IMR-90 (cell line): ENCODE measurements around the gene ELL. TPM values are rescaled to one million over a fixed set of nuclear protein-coding genes. Genes with fewer than 3 reads are reported as not detected.

ENCODE experiments used
- ATAC-seq: fragments of 200-7000 bp; cut with Tn5 transposase; 2 replicates; pipeline ENCODE4 v1.9.1; 2020; ENCODE audit warnings: low read depth, mild to moderate bottlenecking, moderate library complexity
- BruUV-seq: library from RNA; stranded (reverse); fragments of 400-500 nt; replicated peaks from 2 replicates; lab custom pipeline; 2021; lab: Mats Ljungman, UMichigan
- CTCF ChIA-PET: fragments of 300-600 bp; formaldehyde crosslinking; extraction: SDS; loops from one replicate; lab custom pipeline; 2021; ENCODE audit warnings: antibody characterized with exemption; lab: Yijun Ruan, JAX
- POLR2A ChIA-PET: fragments of 300-600 bp; sonication (Branson Sonifier 250); formaldehyde crosslinking; loops from one replicate; lab custom pipeline; 2022; ENCODE audit warnings: antibody characterized with exemption; ENCODE audit not compliant: unreplicated experiment; lab: Charles Lee
- DNase-seq: peaks from one replicate; pipeline ENCODE4 v3.0.0; 2013
- H2AFZ ChIP-seq: replicated peaks from 2 replicates; pipeline ENCODE3; 2013; ENCODE audit warnings: low read length, mild to moderate bottlenecking; ENCODE audit not compliant: poor library complexity
- H2AK5ac ChIP-seq: 2 replicates; pipeline ENCODE4 v1.6.1; 2013; ENCODE audit warnings: low read depth, low read length, inconsistent platforms
- H2AK9ac ChIP-seq: replicated peaks from 2 replicates; pipeline ENCODE3; 2013; ENCODE audit warnings: mild to moderate bottlenecking, low read depth, low read length, moderate library complexity; ENCODE audit not compliant: poor library complexity
- H2BK120ac ChIP-seq: 2 replicates; pipeline ENCODE4 v1.6.1; 2013; ENCODE audit warnings: low read depth, low read length, inconsistent platforms
- H2BK15ac ChIP-seq: 3 replicates; pipeline ENCODE4 v1.6.1; 2013; ENCODE audit warnings: low read depth, low read length, inconsistent platforms
- H2BK20ac ChIP-seq: 2 replicates; pipeline ENCODE4 v1.6.1; 2013; ENCODE audit warnings: low read depth, mild to moderate bottlenecking, inconsistent platforms, low read length, moderate library complexity
- H2BK5ac ChIP-seq: 2 replicates; pipeline ENCODE4 v1.6.1; 2013; ENCODE audit warnings: mild to moderate bottlenecking, low read depth, low read length, inconsistent platforms; ENCODE audit not compliant: poor library complexity, severe bottlenecking
- H3K14ac ChIP-seq: replicated peaks from 2 replicates; pipeline ENCODE4 v1.6.1; 2013; ENCODE audit warnings: low read depth, low read length, inconsistent platforms
- H3K18ac ChIP-seq: 2 replicates; pipeline ENCODE4 v1.6.1; 2013; ENCODE audit warnings: low read depth, low read length, control low read depth
- H3K23ac ChIP-seq: 2 replicates; pipeline ENCODE4 v1.6.1; 2013; ENCODE audit warnings: low read depth, low read length, inconsistent platforms
- H3K27ac ChIP-seq: 2 replicates; pipeline ENCODE4 v1.5.1; 2013; ENCODE audit warnings: mild to moderate bottlenecking, control low read depth, low read length; ENCODE audit not compliant: insufficient read depth
- H3K27me3 ChIP-seq: 2 replicates; pipeline ENCODE4 v1.6.1; 2013; ENCODE audit warnings: low read length; ENCODE audit not compliant: control insufficient read depth, insufficient read depth
- H3K36me3 ChIP-seq: 2 replicates; pipeline ENCODE4 v1.6.1; 2013; ENCODE audit warnings: low read length, mixed read lengths; ENCODE audit not compliant: control insufficient read depth, insufficient read depth
- H3K4ac ChIP-seq: 2 replicates; pipeline ENCODE4 v1.6.1; 2013; ENCODE audit warnings: low read depth, low read length, inconsistent platforms
- H3K4me1 ChIP-seq: 2 replicates; pipeline ENCODE4 v1.6.1; 2013; ENCODE audit warnings: low read length, mixed read lengths; ENCODE audit not compliant: control insufficient read depth, insufficient read depth
- H3K4me2 ChIP-seq: 2 replicates; pipeline ENCODE4 v1.6.1; 2013; ENCODE audit warnings: low read depth, mild to moderate bottlenecking, control low read depth, low read length, moderate library complexity
- H3K4me3 ChIP-seq: 2 replicates; pipeline ENCODE4 v1.5.1; 2013; ENCODE audit warnings: low read depth, mild to moderate bottlenecking, control low read depth, low read length, moderate library complexity; ENCODE audit not compliant: insufficient read depth
- H3K56ac ChIP-seq: 2 replicates; pipeline ENCODE4 v1.6.1; 2013; ENCODE audit warnings: low read length, inconsistent platforms; ENCODE audit not compliant: insufficient read depth; ENCODE audit errors: extremely low read depth
- H3K79me1 ChIP-seq, 2 experiments: 2 replicates each; pipeline ENCODE4 v1.6.1; 2013; ENCODE audit warnings: low read length in 2 of 2, inconsistent platforms in 1 of 2, low read depth in 1 of 2
- H3K9ac ChIP-seq: 2 replicates; pipeline ENCODE4 v1.6.1; 2013; ENCODE audit warnings: low read depth, low read length, control low read depth
- H3K9me1 ChIP-seq: 2 replicates; pipeline ENCODE4 v1.6.1; 2013; ENCODE audit warnings: low read length, inconsistent platforms; ENCODE audit not compliant: insufficient read depth
- H3K9me3 ChIP-seq: 2 replicates; pipeline ENCODE4 v1.6.1; 2013; ENCODE audit warnings: low read length; ENCODE audit not compliant: control insufficient read depth, insufficient read depth
- H4K20me1 ChIP-seq: 2 replicates; pipeline ENCODE4 v1.6.1; 2013; ENCODE audit warnings: low read length, inconsistent platforms; ENCODE audit not compliant: insufficient read depth
- H4K5ac ChIP-seq: 2 replicates; pipeline ENCODE4 v1.6.1; 2013; ENCODE audit warnings: mild to moderate bottlenecking, low read depth, low read length, control low read depth
- H4K8ac ChIP-seq, 2 experiments: 2 replicates each; pipeline ENCODE4 v1.6.1; 2013; ENCODE audit warnings: low read depth in 2 of 2, low read length in 2 of 2, control low read depth in 1 of 2, inconsistent platforms in 1 of 2
- H4K91ac ChIP-seq: 2 replicates; pipeline ENCODE4 v1.6.1; 2013; ENCODE audit warnings: low read depth, low read length, inconsistent platforms; ENCODE audit not compliant: insufficient read depth
- CEBPB ChIP-seq: IDR thresholded peaks from 2 replicates; pipeline ENCODE4 v1.6.1; 2012; ENCODE audit warnings: low read depth, low read length, improper control_type of control experiment
- CHD1 ChIP-seq: IDR thresholded peaks from 2 replicates; pipeline ENCODE4 v1.6.1; 2012; ENCODE audit warnings: low read depth, low read length, improper control_type of control experiment
- FOS ChIP-seq: fragments of 150-350 bp; IDR thresholded peaks from 2 replicates; pipeline ENCODE4 v1.6.1; 2016; ENCODE audit warnings: low read depth, low read length
- MAZ ChIP-seq: IDR thresholded peaks from 2 replicates; pipeline ENCODE4 v1.6.1; 2012; ENCODE audit warnings: low read depth, mild to moderate bottlenecking, low read length, improper control_type of control experiment, moderate library complexity, borderline replicate concordance
- NFE2L2 ChIP-seq: fragments of 150-350 bp; IDR thresholded peaks from 2 replicates; pipeline ENCODE4 v1.6.1; 2016; ENCODE audit warnings: low read depth, mild to moderate bottlenecking, low read length
- WGBS, 2 experiments: methylation state at CpG; one replicate each; pipeline versions ENCODE4 v1.1.5 to v1.1.7; 2013; ENCODE audit warnings: missing lambda C conversion rate in 2 of 2; ENCODE audit not compliant: insufficient read length in 1 of 2; ENCODE audit errors: extremely low coverage in 2 of 2; 5-methylcytosine and 5-hydroxymethylcytosine counted together
- dilution Hi-C: fragments of 300-500 bp; cut with HindIII; formaldehyde crosslinking; loops from one replicate; pipeline ENCODE4 v1.14.3; 2018; ENCODE audit warnings: low sequenced_read_pairs; ENCODE audit not compliant: unreplicated experiment
- in situ Hi-C: fragments of 300-500 bp; cut with MboI; formaldehyde crosslinking; loops from 3 replicates; pipeline ENCODE4 v1.14.3; 2019; ENCODE audit warnings: low sequenced_read_pairs, inconsistent platforms, mixed read lengths
- intact Hi-C: fragments of 100-400 bp; cut with micrococcal nuclease; formaldehyde crosslinking; loops from 2 replicates; pipeline ENCODE4 v1.10.0; 2022
- polyA plus RNA-seq, 3 experiments: library from polyadenylated mRNA; depleted of rRNA; stranded (reverse); fragments of >200 nt; gene quantifications; 2 replicates each; pipeline ENCODE4 v1.2.3, GENCODE V29; 2012; ENCODE audit warnings: low replicate concordance in 1 of 3
- total RNA-seq: library from RNA; depleted of rRNA; stranded (reverse); fragments of >200 nt; gene quantifications from 2 replicates; pipeline ENCODE4 v1.2.3, GENCODE V29; 2012
- TF ChIP-seq, protein P1 (sequence below): conservative IDR thresholded peaks from 2 replicates; pipeline ENCODE4 v1.5.1; 2012; ENCODE audit warnings: mild to moderate bottlenecking, low read depth, low read length, improper control_type of control experiment

The ELL gene
- total and polyA plus RNA-seq, 2 of the 4 experiments (the other 2 are of a cell fraction), result 6.3 to 13.1 TPM

DNA sequence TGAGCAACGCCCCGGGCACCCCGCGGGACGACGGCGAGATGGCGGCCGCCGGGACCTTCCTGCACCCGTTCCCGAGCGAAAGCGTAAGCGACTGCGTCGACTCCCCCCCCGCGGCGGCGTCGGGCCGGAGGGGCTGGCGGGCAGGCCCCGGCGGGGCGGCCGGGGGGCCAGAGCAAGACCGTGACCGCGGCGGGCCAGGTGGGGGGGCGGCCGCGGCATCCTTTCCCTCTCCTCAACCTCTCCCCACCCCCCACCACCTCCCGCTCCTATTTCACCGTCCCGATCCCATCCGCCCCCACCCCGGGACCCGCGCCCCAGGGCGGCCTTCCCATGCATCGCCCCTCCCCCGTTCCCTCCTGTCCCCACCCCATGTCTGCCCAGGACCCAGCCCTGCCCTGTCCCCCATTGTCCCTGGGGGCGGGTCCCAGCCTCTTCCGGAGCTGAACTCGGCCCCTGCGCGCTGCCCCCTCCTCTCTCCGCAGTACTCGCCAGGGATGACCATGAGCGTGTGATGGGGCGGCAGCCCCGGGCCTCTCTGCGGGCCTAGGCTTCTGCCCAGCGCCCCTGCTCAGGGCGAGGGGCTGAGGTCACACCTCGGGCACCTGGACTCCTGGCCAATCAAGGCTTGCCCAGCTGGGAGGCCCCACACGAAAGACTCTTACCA, 88.0 kb downstream of the ELL start:
- no peaks in the 10 kb centered on the region for H3K27me3 ChIP-seq
- no peak overlapping the region for H3K4me3 ChIP-seq
- H2BK120ac ChIP-seq, result no peak overlapping the region
- peaks cover 28% of the 10 kb centered on the region for H4K20me1 ChIP-seq
- no peak overlapping the region for H3K4ac ChIP-seq
- no peak overlapping the region for H3K4me2 ChIP-seq
- in situ Hi-C loops, result no loop called here
- no peak overlapping the region for H4K5ac ChIP-seq
- H3K36me3 ChIP-seq, result peaks cover 13% of the 10 kb centered on the region; the same call in 1 of the 2 replicates
- no peak overlapping the region for H3K23ac ChIP-seq
- H3K9me3 ChIP-seq, result no peaks in the 10 kb centered on the region
- H2BK5ac ChIP-seq, result no peak overlapping the region
- peaks cover 7 to 31% of the 10 kb centered on the region in 2 experiments; a peak in 2 of 4 replicates for H3K79me1 ChIP-seq
- intact Hi-C loops, result no loop called here
- DNase-seq, result no peak
- BruUV-seq, result TSS peak; percentile 44
- no peak overlapping the region for H3K9ac ChIP-seq
- no peak overlapping the region for H2AK9ac ChIP-seq
- POLR2A ChIA-PET, result no interaction called here
- no peak for TF ChIP-seq NFE2L2
- TF ChIP-seq, protein P1, sequence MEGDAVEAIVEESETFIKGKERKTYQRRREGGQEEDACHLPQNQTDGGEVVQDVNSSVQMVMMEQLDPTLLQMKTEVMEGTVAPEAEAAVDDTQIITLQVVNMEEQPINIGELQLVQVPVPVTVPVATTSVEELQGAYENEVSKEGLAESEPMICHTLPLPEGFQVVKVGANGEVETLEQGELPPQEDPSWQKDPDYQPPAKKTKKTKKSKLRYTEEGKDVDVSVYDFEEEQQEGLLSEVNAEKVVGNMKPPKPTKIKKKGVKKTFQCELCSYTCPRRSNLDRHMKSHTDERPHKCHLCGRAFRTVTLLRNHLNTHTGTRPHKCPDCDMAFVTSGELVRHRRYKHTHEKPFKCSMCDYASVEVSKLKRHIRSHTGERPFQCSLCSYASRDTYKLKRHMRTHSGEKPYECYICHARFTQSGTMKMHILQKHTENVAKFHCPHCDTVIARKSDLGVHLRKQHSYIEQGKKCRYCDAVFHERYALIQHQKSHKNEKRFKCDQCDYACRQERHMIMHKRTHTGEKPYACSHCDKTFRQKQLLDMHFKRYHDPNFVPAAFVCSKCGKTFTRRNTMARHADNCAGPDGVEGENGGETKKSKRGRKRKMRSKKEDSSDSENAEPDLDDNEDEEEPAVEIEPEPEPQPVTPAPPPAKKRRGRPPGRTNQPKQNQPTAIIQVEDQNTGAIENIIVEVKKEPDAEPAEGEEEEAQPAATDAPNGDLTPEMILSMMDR, result no peak
- TF ChIP-seq CEBPB, result no peak
- TF ChIP-seq MAZ, result no peak
- no peak for TF ChIP-seq CHD1
- TF ChIP-seq FOS, result no peak
- H2AK5ac ChIP-seq, result peak overlapping the region; percentile 39; the same call in 1 of the 2 replicates
- no peak overlapping the region for H4K91ac ChIP-seq
- H3K56ac ChIP-seq, result no peak overlapping the region
- no peak overlapping the region for H3K18ac ChIP-seq
- peak overlapping the region; percentile 51 for H2AFZ ChIP-seq
- no peak overlapping the region for H3K14ac ChIP-seq
- dilution Hi-C loops, result no loop called here
- CTCF ChIA-PET, result no interaction called here
- no peak overlapping the region for H2BK20ac ChIP-seq
- H3K4me1 ChIP-seq, result peaks cover 20% of the 10 kb centered on the region
- no peak for ATAC-seq
- H4K8ac ChIP-seq, result no peak overlapping the region
- H3K9me1 ChIP-seq, result peaks cover 3% of the 10 kb centered on the region; the same call in 1 of the 2 replicates
- no peak overlapping the region for H3K27ac ChIP-seq
- no peak overlapping the region for H2BK15ac ChIP-seq
- 31% methylated on average over 13 of the region's 60 CpGs; no CpG with 5 or more reads in 1 of the 2 experiments for WGBS, 2 experiments
